Measurements from ENCODE around the gene THAP5. TPM values are rescaled to one million over a fixed set of nuclear protein-coding genes. Genes with fewer than 3 reads are reported as not detected.

The THAP5 gene
- total RNA-seq, 2 donors from 2014 or later = 12.7 to 17.1 TPM

GRCh38 chr7:108604307-108605077 lies 35.0 kb upstream of the THAP5 start:
- Histone ChIP-seq H3K4me1 (peaks cover 7% of the 10 kb centered on the region), H3K27me3 (no peaks in the 10 kb centered on the region), H3K27ac (no peak overlapping the region), H3K4me3 (no peak overlapping the region), H3K9me3 (no peaks in the 10 kb centered on the region), H3K36me3 (replicated peaks in 1 of 2; ENCODE audit: insufficient read depth in 1 of 2, low read depth in 2 of 2) (no peaks in the 10 kb centered on the region)
- intact Hi-C loops (cut with DNase I) = no loop called here
- TF ChIP-seq POLR2A (IDR thresholded peaks at IDR 0.05) = no peak
- TF ChIP-seq, protein P1, sequence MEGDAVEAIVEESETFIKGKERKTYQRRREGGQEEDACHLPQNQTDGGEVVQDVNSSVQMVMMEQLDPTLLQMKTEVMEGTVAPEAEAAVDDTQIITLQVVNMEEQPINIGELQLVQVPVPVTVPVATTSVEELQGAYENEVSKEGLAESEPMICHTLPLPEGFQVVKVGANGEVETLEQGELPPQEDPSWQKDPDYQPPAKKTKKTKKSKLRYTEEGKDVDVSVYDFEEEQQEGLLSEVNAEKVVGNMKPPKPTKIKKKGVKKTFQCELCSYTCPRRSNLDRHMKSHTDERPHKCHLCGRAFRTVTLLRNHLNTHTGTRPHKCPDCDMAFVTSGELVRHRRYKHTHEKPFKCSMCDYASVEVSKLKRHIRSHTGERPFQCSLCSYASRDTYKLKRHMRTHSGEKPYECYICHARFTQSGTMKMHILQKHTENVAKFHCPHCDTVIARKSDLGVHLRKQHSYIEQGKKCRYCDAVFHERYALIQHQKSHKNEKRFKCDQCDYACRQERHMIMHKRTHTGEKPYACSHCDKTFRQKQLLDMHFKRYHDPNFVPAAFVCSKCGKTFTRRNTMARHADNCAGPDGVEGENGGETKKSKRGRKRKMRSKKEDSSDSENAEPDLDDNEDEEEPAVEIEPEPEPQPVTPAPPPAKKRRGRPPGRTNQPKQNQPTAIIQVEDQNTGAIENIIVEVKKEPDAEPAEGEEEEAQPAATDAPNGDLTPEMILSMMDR (IDR thresholded peaks at IDR 0.05) = no peak
- WGBS, 2 donors = 79 to 84% methylated on average over 10 to 11 of the region's 11 CpGs
- ATAC-seq (no peak), DNase-seq (no peak)

GRCh38 chr7:108603656-108604306 lies 34.3 kb upstream of the THAP5 start:
- no peak for ATAC-seq
- H3K27ac ChIP-seq = no peak overlapping the region

DNA sequence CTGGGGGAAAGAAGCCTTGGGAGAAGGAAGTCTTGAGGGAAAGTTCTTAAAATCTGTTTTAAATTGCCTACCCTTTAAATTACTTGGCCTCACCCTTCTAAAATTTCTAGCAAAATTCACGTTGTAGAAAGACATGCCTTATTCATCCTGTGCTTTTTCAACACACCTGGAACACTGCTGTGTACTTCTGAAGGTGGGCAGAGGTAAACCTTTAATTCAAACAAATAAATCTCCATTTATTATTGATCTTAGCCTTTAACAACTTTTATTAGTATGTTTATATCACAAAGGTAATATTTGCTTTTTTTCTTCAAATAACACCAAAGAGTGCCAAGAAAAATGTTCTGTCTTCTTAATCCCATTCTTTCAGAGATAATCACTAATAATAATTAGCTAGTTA lies 30.9 kb upstream of the THAP5 start:
- intact Hi-C loops (cut with DNase I) = no loop called here
- 33 to 34% methylated on average over 1 of the region's 1 CpG for WGBS, 2 donors
- Histone ChIP-seq H3K27ac (no peak overlapping the region), H3K9me3 (no peaks in the 10 kb centered on the region), H3K36me3 (replicated peaks in 1 of 2; ENCODE audit: insufficient read depth in 1 of 2, low read depth in 2 of 2) (no peaks in the 10 kb centered on the region), H3K4me1 (peaks cover 7% of the 10 kb centered on the region), H3K27me3 (no peaks in the 10 kb centered on the region), H3K4me3 (no peak overlapping the region)
- no peak for DNase-seq
- no peak for TF ChIP-seq POLR2A (IDR thresholded peaks at IDR 0.05)
- TF ChIP-seq, protein P1 (IDR thresholded peaks at IDR 0.05) = no peak
- ATAC-seq = no peak

More at GRCh38 chr7:108603656-108604306, 34.3 kb upstream of the THAP5 start:
- intact Hi-C loops (cut with DNase I) = no loop called here
- TF ChIP-seq, protein P1 (IDR thresholded peaks at IDR 0.05) = no peak
- TF ChIP-seq POLR2A (IDR thresholded peaks at IDR 0.05) = no peak
- no peaks in the 10 kb centered on the region for H3K36me3 ChIP-seq (replicated peaks in 1 of 2; ENCODE audit: insufficient read depth in 1 of 2, low read depth in 2 of 2)
- H3K4me3 ChIP-seq = no peak overlapping the region
- H3K27me3 ChIP-seq = no peaks in the 10 kb centered on the region
- H3K9me3 ChIP-seq = no peaks in the 10 kb centered on the region
- peaks cover 7% of the 10 kb centered on the region for H3K4me1 ChIP-seq
- DNase-seq = no peak
- 86 to 91% methylated on average over 8 of the region's 8 CpGs for WGBS, 2 donors

DNA sequence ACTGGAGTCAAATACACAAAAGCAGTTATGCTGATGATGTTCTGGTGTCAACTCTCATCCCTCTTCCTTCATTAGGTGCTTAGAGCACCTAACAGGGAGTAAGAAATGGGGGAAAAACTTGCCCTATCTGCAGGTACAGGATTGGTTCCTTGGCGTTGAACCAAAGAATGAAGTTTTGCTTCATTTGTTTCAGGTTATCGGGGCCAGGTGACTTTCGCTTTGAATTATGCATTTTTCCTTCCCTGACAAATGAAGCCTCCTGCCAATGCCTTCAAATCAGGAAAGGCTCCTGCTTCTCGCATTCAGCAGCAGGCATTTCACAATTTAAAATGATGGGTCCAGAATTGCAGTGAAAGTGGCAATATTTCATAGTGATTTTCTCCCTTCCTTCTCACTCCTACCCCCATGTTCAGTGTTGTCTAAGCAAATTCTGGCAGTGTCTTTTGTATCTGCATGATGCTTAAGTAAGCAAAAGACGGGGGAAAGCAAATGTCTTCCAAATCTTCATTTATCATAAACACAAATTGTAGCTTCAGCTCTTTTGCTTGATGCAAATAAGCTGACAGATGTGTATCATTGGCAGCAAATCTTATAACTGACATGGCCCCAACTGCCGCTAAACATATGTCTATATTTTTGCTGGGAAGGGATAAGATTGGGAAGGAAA lies 29.5 kb upstream of the THAP5 start:
- Histone ChIP-seq H3K27ac (no peak overlapping the region), H3K4me1 (peaks cover 7% of the 10 kb centered on the region), H3K36me3 (replicated peaks in 1 of 2; ENCODE audit: insufficient read depth in 1 of 2, low read depth in 2 of 2) (no peaks in the 10 kb centered on the region), H3K27me3 (no peaks in the 10 kb centered on the region), H3K4me3 (no peak overlapping the region), H3K9me3 (no peaks in the 10 kb centered on the region)
- intact Hi-C loops (cut with DNase I) = no loop called here
- DNase-seq (no peak), ATAC-seq (no peak)
- TF ChIP-seq, protein P1 (IDR thresholded peaks at IDR 0.05) = no peak
- TF ChIP-seq POLR2A (IDR thresholded peaks at IDR 0.05) = no peak
- WGBS, 2 donors = 62 to 65% methylated on average over 6 of the region's 6 CpGs
